Left ventricle myocardium inferior (tissue), 1 donor: ENCODE results near the gene SP3. TPM values are rescaled to one million over a fixed set of nuclear protein-coding genes. Genes with fewer than 3 reads are reported as not detected.

Source experiments
- DNase-seq: peaks from one replicate; pipeline ENCODE4 v3.0.0-alpha.2; 2020
- H3K27ac ChIP-seq: fragments of 200-600 bp; replicated peaks from 2 replicates; pipeline ENCODE4 v1.8.0; 2021
- H3K27me3 ChIP-seq: fragments of 200-600 bp; 2 replicates; pipeline ENCODE4 v1.8.0; 2021; ENCODE audit warnings: low read depth
- H3K36me3 ChIP-seq: fragments of 200-600 bp; 2 replicates; pipeline ENCODE4 v1.8.0; 2021
- H3K4me1 ChIP-seq: fragments of 200-600 bp; 2 replicates; pipeline ENCODE4 v1.8.0; 2021
- H3K4me3 ChIP-seq: fragments of 200-600 bp; 2 replicates; pipeline ENCODE4 v1.8.0; 2021; ENCODE audit warnings: mild to moderate bottlenecking, moderate library complexity
- H3K9me3 ChIP-seq: fragments of 200-600 bp; replicated peaks from 2 replicates; pipeline ENCODE4 v1.8.0; 2021
- CTCF ChIP-seq: fragments of 200-600 bp; IDR thresholded peaks from 2 replicates; pipeline ENCODE4 v1.8.0; 2021; ENCODE audit warnings: antibody characterized with exemption, mild to moderate bottlenecking, borderline replicate concordance
- intact Hi-C: fragments of 100-400 bp; cut with micrococcal nuclease; formaldehyde crosslinking; loops from one replicate; pipeline ENCODE4 v1.11.0; 2022
- total RNA-seq: library from RNA; stranded (reverse); fragmentation: NEBNext Ultra II Directional; extraction: Animal tissue kit (Norgen Biotek cat#: 25700); gene quantifications from one replicate; pipeline ENCODE4 v1.2.1, GENCODE V29; 2021
- donor health status: DM: no; HTN: yes; CAD: no; lungs with severe emphysema.

SP3 gene
- total RNA-seq, 1 donor from 2014 or later, result 32.1 TPM

GRCh38 chr2:174005801-174006419 is 40.7 kb upstream of the SP3 start:
- peak overlapping the region; percentile 57 for H3K27ac ChIP-seq
- intact Hi-C loops, result no loop called here
- H3K9me3 ChIP-seq, result no peaks in the 10 kb centered on the region

GRCh38 chr2:174004905-174005605 is 39.9 kb upstream of the SP3 start:
- no peak for TF ChIP-seq CTCF
- intact Hi-C loops, result no loop called here
- Histone ChIP-seq H3K36me3 (no peaks in the 10 kb centered on the region), H3K4me3 (no peak overlapping the region), H3K9me3 (no peaks in the 10 kb centered on the region), H3K27ac (peak overlapping the region; percentile 57), H3K27me3 (no peaks in the 10 kb centered on the region), H3K4me1 (peaks cover 28% of the 10 kb centered on the region)
- DNase-seq, result peak; percentile 36

More at GRCh38 chr2:174005801-174006419, 40.7 kb upstream of the SP3 start:
- no peak overlapping the region for H3K4me3 ChIP-seq
- DNase-seq, result no peak
- TF ChIP-seq CTCF, result no peak
- H3K36me3 ChIP-seq, result no peaks in the 10 kb centered on the region
- peaks cover 28% of the 10 kb centered on the region for H3K4me1 ChIP-seq
- H3K27me3 ChIP-seq, result no peaks in the 10 kb centered on the region

GRCh38 chr2:174003720-174004695 is 38.8 kb upstream of the SP3 start:
- Histone ChIP-seq H3K4me3 (no peak overlapping the region), H3K4me1 (peaks cover 32% of the 10 kb centered on the region), H3K27ac (peak overlapping the region; percentile 57), H3K36me3 (no peaks in the 10 kb centered on the region), H3K27me3 (no peaks in the 10 kb centered on the region), H3K9me3 (no peaks in the 10 kb centered on the region)
- intact Hi-C loops, result no loop called here
- TF ChIP-seq CTCF, result peak; percentile 47
- no peak for DNase-seq

- TF ChIP-seq CTCF, result no peak
- no peaks in the 10 kb centered on the region for H3K27me3 ChIP-seq
- no peaks in the 10 kb centered on the region for H3K36me3 ChIP-seq
- intact Hi-C loops, result no loop called here
- no peaks in the 10 kb centered on the region for H3K9me3 ChIP-seq
- no peak overlapping the region for H3K27ac ChIP-seq
- H3K4me3 ChIP-seq, result no peak overlapping the region
- DNase-seq, result no peak
- H3K4me1 ChIP-seq, result peaks cover 45% of the 10 kb centered on the region
Measured at GRCh38 chr2:174002679-174003078, 37.5 kb upstream of the SP3 start.

- intact Hi-C loops, result no loop called here
- no peak for TF ChIP-seq CTCF
Measured at GRCh38 chr2:174001107-174001506, 35.9 kb upstream of the SP3 start.

More at GRCh38 chr2:174001107-174001506, 35.9 kb upstream of the SP3 start:
- Histone ChIP-seq H3K27me3 (no peaks in the 10 kb centered on the region), H3K27ac (no peak overlapping the region), H3K9me3 (no peaks in the 10 kb centered on the region), H3K36me3 (no peaks in the 10 kb centered on the region), H3K4me1 (peaks cover 59% of the 10 kb centered on the region), H3K4me3 (no peak overlapping the region)
- no peak for DNase-seq
